H9 (cell line): ENCODE measurements around the gene TUT4. TPM values are rescaled to one million over a fixed set of nuclear protein-coding genes. Genes with fewer than 3 reads are reported as not detected.

ENCODE experiments used
- DNase-seq: peaks from one replicate; pipeline ENCODE4 v3.0.0-alpha.2; 2017
- H2AFZ ChIP-seq: one replicate; pipeline ENCODE4 v1.6.1; 2013; ENCODE audit warnings: mild to moderate bottlenecking, low read length, control low read depth, moderate library complexity
- H2AK5ac ChIP-seq: 2 replicates; pipeline ENCODE4 v1.6.1; 2013; ENCODE audit warnings: low read length, control low read depth, mixed read lengths; ENCODE audit not compliant: insufficient read length
- H2BK120ac ChIP-seq: one replicate; pipeline ENCODE4 v1.6.1; 2013; ENCODE audit warnings: low read depth, mild to moderate bottlenecking, low read length, control low read depth, inconsistent platforms; ENCODE audit not compliant: poor library complexity, severe bottlenecking
- H2BK12ac ChIP-seq: 2 replicates; pipeline ENCODE4 v1.6.1; 2013; ENCODE audit warnings: low read length, control low read depth, mixed read lengths, low read depth; ENCODE audit not compliant: insufficient read length
- H2BK15ac ChIP-seq: 2 replicates; pipeline ENCODE4 v1.6.1; 2013; ENCODE audit warnings: low read depth, low read length, control low read depth
- H2BK20ac ChIP-seq: one replicate; pipeline ENCODE4 v1.6.1; 2013; ENCODE audit warnings: low read depth, mild to moderate bottlenecking, low read length, control low read depth, inconsistent platforms; ENCODE audit not compliant: poor library complexity, severe bottlenecking
- H2BK5ac ChIP-seq: 2 replicates; pipeline ENCODE4 v1.6.1; 2013; ENCODE audit warnings: low read length, control low read depth, mixed read lengths; ENCODE audit not compliant: insufficient read length
- H3K14ac ChIP-seq: 2 replicates; pipeline ENCODE4 v1.6.1; 2013; ENCODE audit warnings: low read length, control low read depth; ENCODE audit not compliant: insufficient read depth
- H3K18ac ChIP-seq: 2 replicates; pipeline ENCODE4 v1.6.1; 2013; ENCODE audit warnings: low read depth, mild to moderate bottlenecking, mixed read lengths, low read length, control low read depth; ENCODE audit not compliant: insufficient read length
- H3K23ac ChIP-seq: 2 replicates; pipeline ENCODE4 v1.6.1; 2013; ENCODE audit warnings: low read length, control low read depth, mixed read lengths, low read depth; ENCODE audit not compliant: insufficient read length
- H3K23me2 ChIP-seq: 2 replicates; pipeline ENCODE4 v1.6.1; 2013; ENCODE audit warnings: low read depth, mild to moderate bottlenecking, mixed read lengths, low read length, control low read depth; ENCODE audit not compliant: insufficient read length, poor library complexity, severe bottlenecking
- H3K27ac ChIP-seq: 2 replicates; pipeline ENCODE4 v1.5.1; 2013; ENCODE audit warnings: low read length, control low read depth, mixed read lengths, low read depth; ENCODE audit not compliant: insufficient read length
- H3K27me3 ChIP-seq: 2 replicates; pipeline ENCODE4 v1.6.1; 2013; ENCODE audit warnings: low read length, control low read depth, inconsistent platforms; ENCODE audit not compliant: insufficient read depth
- H3K4ac ChIP-seq: 2 replicates; pipeline ENCODE4 v1.6.1; 2013; ENCODE audit warnings: low read depth, mild to moderate bottlenecking, control low read depth, inconsistent platforms, low read length, moderate library complexity
- H3K4me1 ChIP-seq: 2 replicates; pipeline ENCODE4 v1.6.1; 2013; ENCODE audit warnings: low read length, control low read depth, inconsistent platforms; ENCODE audit not compliant: insufficient read depth
- H3K4me2 ChIP-seq: 2 replicates; pipeline ENCODE4 v1.6.1; 2013; ENCODE audit warnings: low read length, control low read depth, mixed read lengths; ENCODE audit not compliant: insufficient read length, insufficient read depth
- H3K56ac ChIP-seq: 2 replicates; pipeline ENCODE4 v1.6.1; 2013; ENCODE audit warnings: low read depth, mild to moderate bottlenecking, mixed read lengths, low read length, control low read depth; ENCODE audit not compliant: insufficient read length
- H3K79me1 ChIP-seq: 2 replicates; pipeline ENCODE4 v1.6.1; 2013; ENCODE audit warnings: low read depth, mild to moderate bottlenecking, moderate library complexity, low read length, control low read depth, inconsistent platforms; ENCODE audit not compliant: insufficient read depth, poor library complexity, severe bottlenecking
- H3K79me2 ChIP-seq: 2 replicates; pipeline ENCODE4 v1.6.1; 2013; ENCODE audit warnings: low read length, control low read depth, inconsistent platforms; ENCODE audit not compliant: insufficient read depth
- H3K9ac ChIP-seq: 2 replicates; pipeline ENCODE4 v1.6.1; 2013; ENCODE audit warnings: low read length, control low read depth, mixed read lengths; ENCODE audit not compliant: insufficient read length; ENCODE audit errors: extremely low read depth
- H3K9me3 ChIP-seq: one replicate; pipeline ENCODE4 v1.6.1; 2013; ENCODE audit warnings: low read depth, low read length, inconsistent platforms; ENCODE audit not compliant: control insufficient read depth
- H3T11ph ChIP-seq: one replicate; pipeline ENCODE4 v1.6.1; 2013; ENCODE audit warnings: mild to moderate bottlenecking, low read length, control low read depth, inconsistent platforms
- H4K20me1 ChIP-seq: one replicate; pipeline ENCODE4 v1.6.1; 2013; ENCODE audit not compliant: control insufficient read depth, insufficient read length, insufficient read depth
- H4K5ac ChIP-seq: 2 replicates; pipeline ENCODE4 v1.6.1; 2013; ENCODE audit warnings: low read depth, mild to moderate bottlenecking, mixed read lengths, low read length, control low read depth; ENCODE audit not compliant: insufficient read length
- H4K8ac ChIP-seq: replicated peaks from 2 replicates; pipeline ENCODE4 v1.6.1; 2013; ENCODE audit warnings: low read length, control low read depth, mixed read lengths, low read depth; ENCODE audit not compliant: insufficient read length
- H4K91ac ChIP-seq: 2 replicates; pipeline ENCODE4 v1.6.1; 2013; ENCODE audit warnings: low read depth, mild to moderate bottlenecking, moderate library complexity, mixed read lengths, low read length, control low read depth; ENCODE audit not compliant: insufficient read length
- H3K27ac Mint-ChIP-seq, 3 experiments: 2 replicates in 2 of 3; 3 replicates in 1 of 3; pipeline ENCODE4 v1.8.0; 2020 to 2021; ENCODE audit warnings: mixed read lengths in 3 of 3, mild to moderate bottlenecking in 1 of 3, moderate library complexity in 1 of 3
- H3K27me3 Mint-ChIP-seq: 2 replicates; pipeline ENCODE4 v1.8.0; 2021; ENCODE audit warnings: low read depth, mild to moderate bottlenecking, moderate library complexity, mixed read lengths
- H3K36me3 Mint-ChIP-seq, 3 experiments: 2 replicates in 2 of 3; 3 replicates in 1 of 3; pipeline ENCODE4 v1.8.0; 2020 to 2021; ENCODE audit warnings: low read depth in 3 of 3, mixed read lengths in 3 of 3; ENCODE audit not compliant: insufficient read depth in 1 of 3
- H3K4me1 Mint-ChIP-seq, 2 experiments: 2 replicates each; pipeline ENCODE4 v1.8.0; 2020; ENCODE audit warnings: mixed read lengths in 2 of 2
- H3K4me3 Mint-ChIP-seq, 2 experiments: 2 replicates in 1 of 2; 3 replicates in 1 of 2; pipeline ENCODE4 v1.8.0; 2020 to 2021; ENCODE audit warnings: mild to moderate bottlenecking in 2 of 2, mixed read lengths in 2 of 2, moderate library complexity in 1 of 2
- H3K9me3 Mint-ChIP-seq, 2 experiments: 2 replicates in 1 of 2; 3 replicates in 1 of 2; pipeline ENCODE4 v1.8.0; 2020; ENCODE audit warnings: mild to moderate bottlenecking in 2 of 2, mixed read lengths in 2 of 2, moderate library complexity in 1 of 2
- CTCF ChIP-seq: fragments of 200-600 bp; sonication (generic); conservative IDR thresholded peaks from 3 replicates; pipeline ENCODE4 v1.8.0; 2021; ENCODE audit warnings: antibody characterized with exemption, mild to moderate bottlenecking
- WGBS: extraction: QIAGEN DNeasy Blood & Tissue Kit; methylation state at CpG from one replicate; pipeline ENCODE4 v1.1.7; 2013; ENCODE audit warnings: missing lambda C conversion rate, low lambda C conversion rate, mixed read lengths; ENCODE audit not compliant: insufficient read length; ENCODE audit errors: extremely low coverage; 5-methylcytosine and 5-hydroxymethylcytosine counted together
- total RNA-seq: library from RNA; stranded (reverse); gene quantifications from 2 replicates; pipeline ENCODE4 v1.2.1, GENCODE V29; 2021

The TUT4 gene
- total RNA-seq, 1 experiment from 2014 or later, result 59.3 TPM

GRCh38 chr1:52511851-52512615, 40.9 kb downstream of the TUT4 start:
- H3K27me3 Mint-ChIP-seq, result no peaks in the 10 kb centered on the region
- Histone ChIP-seq H3K9me3 (no peaks in the 10 kb centered on the region), H3K79me2 (no peaks in the 10 kb centered on the region), H3K9ac (no peak overlapping the region), H2BK5ac (no peak overlapping the region), H3K56ac (no peak overlapping the region), H3T11ph (no peak overlapping the region), H2BK120ac (no peak overlapping the region), H2AK5ac (no peak overlapping the region), H3K4me2 (no peak overlapping the region), H3K14ac (no peak overlapping the region), H3K18ac (no peak overlapping the region), H3K79me1 (no peaks in the 10 kb centered on the region), H2BK20ac (no peak overlapping the region), H3K4ac (no peak overlapping the region), H2AFZ (no peak overlapping the region), H4K20me1 (no peaks in the 10 kb centered on the region), H3K4me1 (0 out of 2 replicates have a peak, but pooled peaks cover under 1% of the 10 kb centered on the region), H3K27ac (no peak overlapping the region), H2BK12ac (no peak overlapping the region), H3K27me3 (no peaks in the 10 kb centered on the region), H4K8ac (no peak overlapping the region), H3K23me2 (no peaks in the 10 kb centered on the region), H3K23ac (no peak overlapping the region), H4K91ac (no peak overlapping the region), H2BK15ac (no peak overlapping the region), H4K5ac (no peak overlapping the region)
- H3K36me3 Mint-ChIP-seq, result peaks cover 0 to 23% (median 14%) of the 10 kb centered on the region in 3 experiments; a peak in 4 of 7 replicates
- TF ChIP-seq CTCF, result no peak
- WGBS, result no CpG with 5 or more reads among the region's 2 CpGs
- H3K9me3 Mint-ChIP-seq, result no peaks in the 10 kb centered on the region
- DNase-seq, result no peak
- 0 out of 4 replicates have a peak, but pooled peaks cover 0 to 3% of the 10 kb centered on the region in 2 experiments for H3K4me1 Mint-ChIP-seq
- H3K27ac Mint-ChIP-seq, result no peak overlapping the region
- no peak overlapping the region for H3K4me3 Mint-ChIP-seq
